ENCODE data around the gene INPP5J.
"Not testable (repeated sequence)": the region's sequence is repeated elsewhere in the genome, so short reads cannot be mapped to it uniquely, and the experiment has no call there.

INPP5J gene

GRCh38 chr22:31104869-31105268, 17.9 kb upstream of the INPP5J start:
- H3K4me3 ChIP-seq (ENCODE audit: low read length): no peak overlapping the region
- no peak for DNase-seq (ENCODE audit: low read depth)
- peak; percentile 61 for TF ChIP-seq CTCF (conservative IDR thresholded peaks at IDR 0.05; ENCODE audit: low read depth, low read length)

DNA sequence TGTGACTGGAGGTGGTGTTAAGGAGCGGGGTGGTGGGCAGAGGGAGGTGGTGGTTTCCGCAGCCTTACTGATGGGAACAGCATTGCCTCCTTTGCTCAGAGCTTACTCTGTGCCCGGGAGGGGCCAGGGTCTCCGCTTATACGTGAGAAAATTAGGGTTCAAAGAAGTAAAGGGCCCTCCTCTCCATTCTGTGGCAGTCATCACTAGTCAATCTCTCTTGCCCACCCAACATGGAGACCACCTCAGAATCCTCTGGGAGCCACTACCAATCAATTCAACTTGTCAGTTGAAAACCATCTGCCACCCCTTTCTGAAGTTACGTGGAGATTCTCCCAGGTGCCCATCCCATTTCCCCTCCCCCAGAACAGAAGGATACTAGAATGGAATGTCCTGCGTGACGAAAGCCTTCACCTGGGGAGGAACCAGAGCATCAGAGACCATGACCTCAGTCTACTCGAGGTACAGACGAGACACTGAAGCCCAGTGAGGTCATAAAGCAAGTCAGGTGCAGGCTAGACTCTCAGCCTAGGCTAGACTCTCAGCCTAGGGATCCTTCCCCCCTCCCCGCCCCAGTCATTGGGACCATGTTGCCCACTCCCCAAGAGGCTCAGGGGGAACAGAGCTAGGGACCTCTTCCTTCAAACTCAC, 17.4 kb upstream of the INPP5J start:
- TF ChIP-seq CTCF (conservative IDR thresholded peaks at IDR 0.05; ENCODE audit: low read depth, low read length): no peak
- no peak overlapping the region for H3K4me3 ChIP-seq (ENCODE audit: low read length)

DNA sequence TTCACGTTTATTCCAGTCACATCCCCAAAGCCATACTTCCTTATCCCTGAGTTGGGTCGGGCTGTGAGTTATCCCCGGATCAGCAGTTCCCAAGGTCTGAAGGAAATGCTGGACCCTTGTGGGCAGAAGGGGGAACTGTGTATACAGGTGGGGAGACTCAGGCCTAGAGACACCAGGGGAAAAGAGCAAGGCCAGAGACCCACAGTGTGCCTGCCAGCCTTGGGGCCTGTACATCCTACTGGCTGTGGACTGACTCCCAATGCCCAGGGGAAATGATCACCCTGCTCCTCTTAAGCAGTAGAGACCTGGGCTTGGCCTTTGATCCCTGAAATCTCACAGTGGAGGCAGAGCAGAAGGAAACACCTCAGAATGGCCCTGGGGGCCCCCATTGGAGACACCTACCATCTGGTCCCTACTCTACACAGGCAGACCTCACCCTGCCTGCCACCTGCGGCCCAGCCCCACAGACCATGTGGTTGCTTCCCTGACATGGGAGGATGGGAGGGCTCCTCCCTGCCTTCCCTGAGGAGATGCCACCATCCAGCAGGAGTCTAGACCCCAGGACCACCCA, 16.7 kb upstream of the INPP5J start:
- no peak overlapping the region for H3K4me3 ChIP-seq (ENCODE audit: low read length)
- TF ChIP-seq CTCF (conservative IDR thresholded peaks at IDR 0.05; ENCODE audit: low read depth, low read length): peak; percentile 25
- no peak for DNase-seq (ENCODE audit: low read depth)

More for the DNA sequence above, 17.4 kb upstream of the INPP5J start:
- DNase-seq (ENCODE audit: low read depth): no peak

DNA sequence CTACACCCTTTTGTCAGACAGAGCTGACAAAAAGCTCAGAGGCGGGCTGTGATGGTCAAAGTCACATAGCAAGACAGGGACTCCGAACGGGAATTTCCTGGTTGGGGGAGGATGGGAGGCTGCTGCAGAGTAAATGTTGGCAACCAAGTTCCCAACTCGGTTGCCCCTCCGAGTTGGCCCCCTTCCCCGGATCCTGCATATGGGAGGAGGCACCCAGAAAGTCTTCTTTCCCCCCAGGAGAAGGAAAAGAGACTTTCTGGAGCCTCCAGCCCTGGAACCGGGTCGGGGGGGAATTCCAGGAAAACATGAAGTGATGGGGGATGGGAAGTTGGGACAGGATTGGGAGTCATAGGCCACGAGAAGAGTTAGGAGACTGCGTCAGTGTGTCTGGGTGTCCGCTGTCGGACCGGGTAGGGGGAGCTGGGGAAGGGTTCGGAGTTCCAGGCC, 16.0 kb upstream of the INPP5J start:
- no peak for TF ChIP-seq CTCF (conservative IDR thresholded peaks at IDR 0.05; ENCODE audit: low read depth, low read length)
- DNase-seq (ENCODE audit: low read depth): no peak
- peak overlapping the region; percentile 71 for H3K4me3 ChIP-seq (ENCODE audit: low read length)

- H3K4me3 ChIP-seq (ENCODE audit: low read length): peak within 1 kb of the TSS; percentile 71
- TF ChIP-seq CTCF (conservative IDR thresholded peaks at IDR 0.05; ENCODE audit: low read depth, low read length): peak; percentile 96
- peak; percentile 87 for DNase-seq (ENCODE audit: low read depth)
These were observed 15.4 kb upstream of the INPP5J start, which contains the start of gene SELENOM for GRCh38 chr22:31107178-31107893. Gene SELENOM, minus strand, starts transcription at chr22:31107568. Its CDS starts 63 bp downstream, at chr22:31107505.

DNA sequence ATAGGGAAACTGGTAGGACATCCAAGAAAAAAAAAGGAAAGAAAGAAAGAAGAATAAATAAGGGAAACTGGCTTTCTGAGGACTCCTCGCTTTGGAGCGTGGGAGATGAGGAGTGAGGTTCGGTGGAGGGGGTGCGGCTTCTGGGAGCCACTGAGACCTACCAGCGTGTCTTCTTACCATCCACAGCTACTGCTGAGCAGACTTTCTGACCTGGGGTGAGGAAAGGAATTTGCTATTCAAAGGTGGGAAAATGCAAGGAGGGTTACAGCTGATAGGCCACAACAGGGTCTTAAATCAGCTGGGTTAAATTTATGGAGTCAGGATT, 14.9 kb upstream of the INPP5J start:
- no peak for TF ChIP-seq CTCF (conservative IDR thresholded peaks at IDR 0.05; ENCODE audit: low read depth, low read length)
- DNase-seq (ENCODE audit: low read depth): no peak
- peak overlapping the region; percentile 71 for H3K4me3 ChIP-seq (ENCODE audit: low read length)

DNA sequence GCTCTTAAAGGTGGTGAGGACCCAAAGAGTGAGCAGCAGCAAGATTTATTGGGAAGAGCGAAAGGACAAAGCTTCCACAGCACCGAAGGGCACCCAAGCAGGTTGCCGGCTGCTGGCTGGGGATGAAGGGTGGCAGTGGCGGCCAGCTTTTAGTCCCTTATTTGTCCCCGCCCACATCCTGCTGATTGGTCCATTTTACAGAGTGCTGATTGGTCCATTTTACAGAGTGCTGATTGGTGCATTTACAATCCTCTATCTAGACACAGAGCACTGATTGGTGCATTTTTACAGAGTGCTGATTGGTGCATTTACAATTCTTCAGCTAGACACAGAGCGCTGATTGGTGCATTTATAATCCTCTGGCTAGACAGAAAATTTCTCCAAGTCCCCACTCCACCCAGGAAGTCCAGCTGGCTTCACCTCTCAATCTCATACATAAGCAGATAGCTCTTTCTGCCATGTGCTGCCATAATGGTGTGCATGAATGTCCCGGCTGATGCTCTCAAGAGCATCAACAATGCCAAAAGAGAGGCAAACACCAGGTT, 10.1 kb upstream of the INPP5J start:
- H3K4me3 ChIP-seq (ENCODE audit: low read length); DNase-seq (ENCODE audit: low read depth): not testable (repeated sequence)
